Hindlimb muscle (tissue), 1 donor: Measurements from ENCODE around the gene C1orf159. TPM values are rescaled to one million over a fixed set of nuclear protein-coding genes. Genes with fewer than 3 reads are reported as not detected.
"Not testable (repeated sequence)": the region's sequence is repeated elsewhere in the genome, so short reads cannot be mapped to it uniquely, and the experiment has no call there.

Source experiments
- DNase-seq: peaks from one replicate; pipeline ENCODE4 v3.0.0-alpha.2; 2013
- polyA plus RNA-seq: library from polyadenylated mRNA; unstranded; fragments of 120-200 nt; gene quantifications from one replicate; pipeline ENCODE4 v1.2.1, GENCODE V29; 2013; ENCODE audit not compliant: insufficient read length

Gene C1orf159
- polyA plus RNA-seq, 1 donor: 7.8 TPM

- no peak for DNase-seq
Observed at GRCh38 chr1:1118011-1118875, 2.4 kb upstream of the C1orf159 start.

GRCh38 chr1:1117469-1117831, 1.6 kb upstream of the C1orf159 start:
- DNase-seq: no peak

- DNase-seq: no peak
Observed at GRCh38 chr1:1116701-1117468, 996 bp upstream of the C1orf159 start.

GRCh38 chr1:1115136-1115785, 628 bp downstream of the C1orf159 start:
- DNase-seq: no peak

DNA sequence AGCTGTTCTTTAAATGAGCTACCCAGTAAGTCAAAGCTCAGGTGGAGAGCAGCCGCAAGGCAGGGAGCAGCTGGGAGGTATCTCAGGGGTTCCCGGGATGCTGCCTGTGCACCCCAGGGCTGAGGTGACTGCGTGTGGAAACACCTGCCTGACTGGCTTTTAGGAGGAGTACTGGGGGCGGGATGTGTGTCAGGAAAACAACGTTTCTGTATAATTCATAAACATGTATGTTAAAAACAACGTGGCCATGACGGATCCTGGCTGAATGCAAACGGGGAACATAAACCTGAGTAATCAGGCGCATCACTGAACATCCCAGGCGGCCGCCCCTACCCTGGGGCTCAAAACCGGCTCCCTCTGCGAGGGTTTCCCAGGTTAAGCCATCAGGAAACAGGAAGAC, 1.5 kb downstream of the C1orf159 start:
- DNase-seq: no peak

DNA sequence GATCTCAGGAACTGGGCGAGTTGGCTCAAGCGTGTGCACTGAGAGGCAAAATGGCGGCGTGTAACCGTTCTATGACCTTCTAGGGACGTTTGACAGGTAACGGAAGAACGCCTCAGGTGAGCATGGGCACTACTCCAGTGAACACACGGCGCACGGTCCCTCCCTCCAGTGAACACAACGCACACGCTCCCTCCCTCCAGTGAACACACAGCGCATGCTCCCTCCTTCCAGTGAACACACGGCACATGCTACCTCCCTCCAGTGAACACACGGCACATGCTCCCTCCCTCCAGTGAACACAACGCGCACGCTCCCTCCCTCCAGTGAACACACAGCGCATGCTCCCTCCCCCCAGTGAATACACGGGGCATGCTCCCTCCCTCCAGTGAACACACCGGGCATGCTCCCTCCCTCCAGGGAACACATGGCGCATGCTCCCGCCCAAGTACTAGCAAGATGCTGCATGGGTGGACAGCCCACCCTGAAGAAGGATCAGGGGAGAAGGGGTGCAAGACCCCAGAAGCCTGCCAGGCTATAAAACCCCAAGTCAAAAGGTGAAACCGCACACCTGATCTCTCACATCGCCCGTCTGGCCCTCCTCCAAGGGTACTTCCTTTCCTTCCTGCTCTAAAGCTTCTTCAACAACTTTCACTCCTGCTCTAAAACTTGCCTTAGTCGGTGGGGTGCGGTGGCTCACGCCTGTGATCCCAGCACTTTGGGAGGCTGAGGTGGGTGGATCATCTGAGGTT, 3.5 kb downstream of the C1orf159 start:
- no peak for DNase-seq

GRCh38 chr1:1111516-1112236, 4.2 kb downstream of the C1orf159 start:
- no peak for DNase-seq

DNA sequence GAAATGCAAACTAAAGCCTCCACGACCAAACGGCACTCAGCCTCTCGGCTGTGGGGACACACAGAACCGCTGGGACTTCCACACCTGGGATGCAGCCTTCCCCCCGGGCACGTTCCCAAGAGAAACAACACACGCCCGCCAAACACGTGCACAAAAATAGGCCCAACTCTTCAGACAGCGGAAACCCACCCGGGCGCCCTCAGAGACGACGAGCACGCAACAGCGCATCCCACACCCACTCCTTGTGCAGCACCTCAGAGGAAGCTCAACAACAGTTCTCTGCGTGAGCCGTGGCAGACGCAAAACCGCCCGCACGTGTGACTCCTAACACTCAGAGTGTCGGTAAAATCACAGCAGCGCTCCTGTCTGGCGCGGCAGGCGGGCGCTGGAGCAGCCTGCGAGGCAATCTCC, 5.3 kb downstream of the C1orf159 start:
- DNase-seq: no peak

- no peak for DNase-seq
Observed at GRCh38 chr1:1109743-1110142, 6.1 kb downstream of the C1orf159 start.

DNA sequence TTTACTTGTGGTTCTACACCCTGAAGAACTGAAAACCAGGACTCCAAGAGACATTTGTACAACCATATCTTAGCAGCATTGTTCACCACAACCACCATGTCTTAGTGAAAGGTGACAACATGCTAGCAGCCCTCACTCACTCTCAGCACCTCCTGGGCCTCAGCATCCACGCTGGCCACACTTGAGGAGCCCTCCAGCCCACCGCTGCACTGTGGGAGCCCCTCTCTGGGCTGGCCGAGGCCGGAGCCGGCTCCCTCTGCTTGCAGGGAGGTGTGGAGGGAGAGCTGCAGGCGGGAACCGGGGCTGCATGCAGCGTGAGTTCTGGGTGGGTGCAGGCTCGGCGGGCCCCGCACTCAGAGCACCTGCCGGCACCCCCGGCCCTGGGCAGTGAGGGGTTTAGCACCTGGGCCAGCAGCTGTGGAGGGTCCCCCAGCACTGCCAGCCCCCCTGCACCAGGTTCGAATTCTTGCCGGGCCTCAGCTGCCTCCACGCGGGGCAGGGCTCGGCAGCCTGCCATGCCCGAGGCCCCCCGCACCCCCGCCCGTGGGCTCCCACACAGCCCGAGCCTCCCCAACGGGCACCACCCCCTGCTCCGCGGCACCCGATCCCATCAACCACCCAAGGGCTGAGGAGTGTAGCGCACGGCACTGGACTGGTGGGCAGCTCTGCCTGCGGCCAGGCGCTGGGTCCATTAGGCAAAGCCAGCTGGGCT, 9.2 kb downstream of the C1orf159 start:
- DNase-seq: no peak

GRCh38 chr1:1104152-1104551, 11.7 kb downstream of the C1orf159 start:
- not testable (repeated sequence) for DNase-seq

DNA sequence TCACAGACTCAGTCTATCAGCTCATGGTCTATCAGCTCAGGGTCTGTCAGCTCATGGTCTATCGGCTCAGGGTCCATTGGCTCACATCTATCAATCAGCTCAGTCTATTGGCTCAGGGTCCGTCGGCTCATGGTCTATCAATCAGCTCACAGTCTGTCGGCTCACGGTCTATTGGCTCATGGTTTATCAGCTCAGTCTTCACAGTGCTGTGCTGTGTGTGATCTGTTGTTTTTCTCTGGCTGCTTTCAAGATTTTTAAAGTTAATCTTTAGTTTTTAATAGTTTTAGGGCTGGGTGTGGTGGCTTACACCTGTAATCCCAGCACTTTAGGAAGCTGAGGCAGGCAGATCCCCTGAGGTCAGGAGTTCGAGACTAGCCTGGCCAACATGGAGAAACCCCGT, 14.4 kb downstream of the C1orf159 start:
- no peak for DNase-seq

- DNase-seq: no peak
Observed at GRCh38 chr1:1100296-1100695, 15.6 kb downstream of the C1orf159 start.

DNA sequence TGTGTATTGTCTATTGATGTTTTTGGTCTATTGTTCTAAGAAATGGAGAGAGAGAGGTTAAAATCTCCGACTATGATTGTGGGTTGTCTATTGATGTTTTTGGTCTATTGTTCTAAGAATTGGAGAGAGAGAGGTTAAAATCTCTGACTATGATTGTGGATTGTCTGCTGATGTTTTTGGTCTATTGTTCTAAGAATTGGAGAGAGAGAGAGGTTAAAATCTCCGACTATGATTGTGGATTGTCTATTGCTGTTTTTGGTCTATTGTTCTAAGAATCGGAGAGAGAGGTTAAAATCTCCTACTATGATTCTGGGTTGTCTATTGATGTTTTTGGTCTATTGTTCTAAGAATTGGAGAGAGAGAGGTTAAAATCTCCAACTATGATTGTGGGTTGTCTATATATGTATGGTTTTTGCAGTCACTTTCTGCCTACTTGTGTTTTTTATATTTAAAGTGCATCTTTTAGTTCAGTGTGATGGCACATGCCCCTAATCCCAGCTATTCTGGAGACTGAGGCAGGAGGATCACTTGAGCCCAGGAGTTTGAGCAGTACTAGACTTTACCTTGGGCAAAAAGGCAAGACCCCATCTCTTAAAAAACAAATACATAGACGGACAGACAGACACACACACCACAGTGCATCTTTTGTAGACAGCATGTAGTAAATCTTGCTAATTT, 16.2 kb downstream of the C1orf159 start:
- DNase-seq: no peak

GRCh38 chr1:1098681-1099421, 17.0 kb downstream of the C1orf159 start:
- no peak for DNase-seq

DNA sequence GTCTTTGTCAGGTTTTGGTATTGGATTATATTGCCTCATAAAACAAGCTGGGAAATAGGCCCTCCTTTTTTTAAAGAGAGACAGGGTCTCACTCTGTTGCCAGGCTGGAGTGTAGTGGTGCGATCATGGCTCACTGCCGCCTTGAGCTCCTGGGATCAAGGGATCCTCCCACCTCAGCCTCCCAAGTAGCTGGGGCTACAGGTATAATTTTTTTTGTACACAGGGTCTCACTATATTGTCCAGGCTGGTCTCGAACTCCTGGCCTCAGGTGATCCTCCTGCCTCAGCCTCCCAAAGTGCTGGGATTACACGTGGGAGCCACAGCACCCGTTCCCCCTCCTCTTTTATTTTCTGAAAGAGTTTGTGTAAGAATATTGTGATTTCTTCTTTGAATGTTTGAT, 19.8 kb downstream of the C1orf159 start:
- not testable (repeated sequence) for DNase-seq

DNA sequence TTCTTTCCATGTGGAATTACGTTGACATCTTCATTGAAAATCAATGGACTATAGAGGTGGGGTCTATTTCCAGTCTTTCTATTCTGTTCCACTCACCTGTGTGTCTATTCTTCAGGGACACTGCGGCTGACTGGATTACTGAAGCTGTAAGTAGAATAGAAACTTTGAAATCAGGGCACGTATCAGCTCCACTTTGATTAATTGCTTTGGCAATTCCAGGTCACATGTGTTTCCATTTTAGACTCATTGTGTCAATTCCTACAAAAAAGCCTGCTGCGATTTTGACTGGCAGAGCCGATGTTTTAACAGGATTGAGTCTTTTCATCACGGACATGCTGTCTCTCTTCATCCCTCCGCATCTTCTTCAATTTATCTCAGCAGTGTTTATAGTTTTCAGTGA, 20.9 kb downstream of the C1orf159 start:
- no peak for DNase-seq

GRCh38 chr1:1093610-1093943, 22.3 kb downstream of the C1orf159 start:
- DNase-seq: no peak

DNA sequence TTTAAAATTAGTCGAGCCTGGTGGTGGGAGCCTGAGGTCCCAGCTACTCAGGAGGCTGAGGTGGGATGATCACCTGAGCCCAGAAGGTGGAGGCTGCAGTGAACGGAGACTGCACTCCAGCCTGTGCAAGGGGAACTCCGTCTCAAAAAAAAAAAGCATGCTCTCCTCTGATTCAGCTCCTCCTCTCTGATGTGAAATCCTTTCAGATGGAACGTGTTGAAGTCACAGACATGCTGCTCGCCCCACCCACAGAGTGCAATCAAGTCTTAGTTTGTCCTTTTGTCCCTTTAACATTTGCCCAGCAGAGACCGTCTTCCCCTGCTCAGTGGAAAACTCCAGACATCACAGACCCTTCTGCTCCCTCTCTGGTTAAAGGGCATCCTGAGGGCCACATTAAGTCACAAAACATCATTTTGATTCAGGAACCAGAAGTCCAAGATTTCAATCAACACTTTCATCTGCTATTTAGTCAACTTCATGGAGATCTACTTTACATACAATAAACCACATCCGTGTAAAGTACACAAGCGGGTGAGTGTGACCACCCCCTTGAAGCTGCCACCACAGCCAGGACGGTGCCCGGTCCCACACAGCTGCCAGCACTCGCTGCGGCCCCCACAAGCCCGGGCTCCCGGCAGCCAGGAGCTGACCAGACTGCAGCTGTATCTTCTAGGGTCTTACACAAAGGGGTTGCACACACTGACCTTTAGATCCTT, 22.8 kb downstream of the C1orf159 start:
- DNase-seq: no peak
